ENCODE results near the gene KRTAP19-7.

The KRTAP19-7 gene

GRCh38 chr21:30561264-30561895, at the start of gene KRTAP19-7:
TSS of gene KRTAP19-7 (minus strand) at chr21:30561314. CDS start at chr21:30561289, 25 bp downstream.
- DNase-seq (ENCODE audit: low spot score) = no peak

GRCh38 chr21:30605968-30606367, 44.9 kb upstream of the KRTAP19-7 start:
- no peak for DNase-seq (ENCODE audit: low spot score)

- no peak for DNase-seq (ENCODE audit: low spot score)
Observed at GRCh38 chr21:30600787-30601186, 39.7 kb upstream of the KRTAP19-7 start, which contains the start of gene KRTAP22-1. TSS of gene KRTAP22-1 (plus strand) at chr21:30601087.

DNA sequence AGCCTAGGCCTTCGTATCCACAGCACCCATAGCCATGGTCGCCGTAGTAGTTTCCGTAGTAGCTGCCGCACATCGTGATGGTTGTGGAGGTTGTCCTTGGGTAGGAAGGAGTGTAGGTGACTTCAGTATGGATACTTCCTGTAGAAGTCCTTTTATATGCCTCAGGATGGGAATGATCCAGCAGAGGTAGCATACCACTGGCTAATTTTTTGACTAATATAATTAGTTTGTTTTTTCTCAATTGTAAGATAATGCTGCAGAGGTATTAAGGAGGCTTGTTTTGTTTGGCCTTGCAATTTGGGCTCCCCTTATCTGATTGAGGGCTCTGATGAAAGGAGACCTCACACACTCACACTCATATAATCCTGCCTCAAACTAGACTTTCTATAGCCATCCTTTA, 37.7 kb upstream of the KRTAP19-7 start, which contains the start of gene KRTAP6-2:
KRTAP6-2 (minus strand) TSS at position 101 of the 400 bp plus-strand sequence; CDS start at position 73, 28 bp downstream.
- no peak for DNase-seq (ENCODE audit: low spot score)

DNA sequence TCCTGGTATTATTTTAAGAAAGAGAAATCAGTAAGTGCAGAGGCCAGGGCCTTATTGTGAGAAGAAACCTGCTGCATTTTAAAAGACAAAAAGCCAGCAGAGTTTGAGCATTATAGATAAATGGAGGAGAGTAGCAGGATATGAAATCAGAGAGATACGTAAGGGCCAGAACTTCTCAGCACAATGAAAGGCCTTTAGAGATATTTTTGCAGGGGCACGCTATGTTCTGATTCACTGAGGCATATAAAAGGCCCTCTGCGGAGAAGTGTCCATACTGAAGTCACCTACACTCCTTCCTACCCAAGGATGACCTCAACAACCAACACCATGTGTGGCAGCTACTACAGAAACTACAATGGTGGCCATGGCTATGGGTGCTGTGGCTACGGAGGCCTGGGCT, 31.0 kb upstream of the KRTAP19-7 start, which contains the start of gene KRTAP6-3:
KRTAP6-3 (plus strand) TSS at position 301 of the 400 bp plus-strand sequence; CDS start at position 307, 6 bp downstream.
- no peak for DNase-seq (ENCODE audit: low spot score)

DNA sequence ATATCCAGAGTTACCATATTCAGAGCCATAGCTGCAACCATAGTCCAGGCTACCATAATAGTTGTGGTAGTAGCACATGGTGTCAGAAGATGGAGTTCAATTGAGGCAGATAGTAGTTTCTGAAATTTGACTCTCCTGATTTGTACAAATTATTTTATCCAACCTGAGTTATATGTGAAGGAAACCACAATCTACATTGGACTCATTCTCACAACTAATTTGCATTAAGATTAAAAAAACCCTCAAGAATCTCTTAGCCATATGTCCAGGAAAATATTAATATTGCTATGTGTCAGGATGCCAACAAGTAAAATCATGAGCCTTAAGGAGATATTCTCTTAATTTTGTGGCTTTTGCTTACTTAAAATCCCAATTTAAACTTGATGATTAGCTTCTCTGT, 29.2 kb upstream of the KRTAP19-7 start, which contains the start of gene KRTAP22-2:
KRTAP22-2 (minus strand) TSS at position 101 of the 400 bp plus-strand sequence.
- DNase-seq (ENCODE audit: low spot score) = no peak

DNA sequence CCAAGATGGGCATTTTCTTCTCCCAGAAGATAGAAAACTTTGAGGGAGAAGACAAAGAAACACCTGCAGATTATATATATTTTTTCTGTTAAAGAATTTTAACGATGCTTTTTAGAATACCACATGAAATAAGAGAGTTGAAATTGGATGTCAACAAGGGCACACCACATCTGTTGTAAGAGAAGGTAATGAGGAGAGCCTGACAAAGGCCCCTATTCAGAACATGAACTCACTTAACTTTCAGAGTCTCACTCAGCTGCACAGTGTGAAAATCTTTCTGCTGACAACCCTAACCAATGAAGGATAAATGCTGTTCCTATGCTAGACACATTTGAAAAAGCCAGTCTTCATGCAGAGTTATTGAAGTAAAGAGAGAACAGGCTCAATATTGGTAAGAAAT, 21.8 kb upstream of the KRTAP19-7 start:
- DNase-seq (ENCODE audit: low spot score) = no peak

DNA sequence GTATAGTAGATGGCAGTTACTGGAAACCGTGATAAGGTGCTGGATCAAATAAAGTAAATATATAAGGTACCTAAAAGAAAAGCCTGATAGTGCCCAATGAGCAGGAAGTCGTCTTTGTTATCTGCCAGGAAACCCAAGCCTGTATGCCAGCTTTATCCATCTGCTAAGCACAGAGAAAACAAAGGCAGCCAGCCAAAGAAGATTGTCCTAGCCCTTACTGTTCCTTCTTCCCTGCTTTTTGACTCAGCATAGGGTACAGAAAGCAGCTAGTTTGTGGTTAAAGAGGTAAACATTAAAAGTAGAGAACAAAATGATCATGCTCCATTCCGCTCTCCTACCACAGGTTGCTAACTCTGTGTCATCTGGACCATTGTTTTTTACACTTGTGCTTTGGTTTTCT, 19.0 kb upstream of the KRTAP19-7 start:
- DNase-seq (ENCODE audit: low spot score) = no peak

GRCh38 chr21:30579346-30579745, 18.2 kb upstream of the KRTAP19-7 start:
- no peak for DNase-seq (ENCODE audit: low spot score)

DNA sequence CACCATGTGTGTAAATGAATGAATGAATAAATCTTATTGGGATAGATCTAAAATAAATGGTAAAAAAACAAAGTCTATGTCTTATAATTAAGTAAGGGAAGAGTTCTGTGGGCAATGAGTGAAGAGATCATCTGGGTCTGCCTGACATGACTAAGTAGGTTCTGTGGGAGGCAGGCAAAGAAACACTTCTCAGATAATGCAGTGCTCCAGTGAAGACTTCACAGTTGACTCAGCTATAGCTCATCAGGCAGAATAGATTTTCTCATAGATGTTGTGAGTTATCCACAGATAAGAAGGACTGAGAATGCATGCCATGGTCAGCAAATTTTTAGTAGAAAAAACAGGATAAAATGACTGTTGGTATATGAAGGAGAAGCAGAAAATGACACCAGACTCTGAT, 16.7 kb upstream of the KRTAP19-7 start:
- no peak for DNase-seq (ENCODE audit: low spot score)

- no peak for DNase-seq (ENCODE audit: low spot score)
Observed at GRCh38 chr21:30567617-30568016, 6.5 kb upstream of the KRTAP19-7 start.

DNA sequence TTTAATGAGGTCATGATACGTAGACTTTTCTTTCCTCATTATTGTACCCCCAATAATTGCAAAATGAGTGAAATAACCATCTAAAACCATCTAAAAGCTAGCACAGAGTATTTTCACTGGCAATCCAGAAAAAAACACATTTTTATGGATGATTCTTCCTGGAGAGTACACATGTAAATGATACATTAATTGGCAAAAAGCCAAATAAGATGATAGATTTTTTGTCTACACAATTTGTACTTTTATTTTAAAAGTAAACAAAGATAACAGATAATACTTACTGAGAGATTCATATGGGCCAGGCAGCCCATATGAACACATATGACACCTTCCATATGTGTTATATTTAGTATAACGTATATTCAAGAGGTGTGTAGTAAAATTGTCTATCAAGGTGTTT, 2.5 kb upstream of the KRTAP19-7 start:
- DNase-seq (ENCODE audit: low spot score) = no peak

DNA sequence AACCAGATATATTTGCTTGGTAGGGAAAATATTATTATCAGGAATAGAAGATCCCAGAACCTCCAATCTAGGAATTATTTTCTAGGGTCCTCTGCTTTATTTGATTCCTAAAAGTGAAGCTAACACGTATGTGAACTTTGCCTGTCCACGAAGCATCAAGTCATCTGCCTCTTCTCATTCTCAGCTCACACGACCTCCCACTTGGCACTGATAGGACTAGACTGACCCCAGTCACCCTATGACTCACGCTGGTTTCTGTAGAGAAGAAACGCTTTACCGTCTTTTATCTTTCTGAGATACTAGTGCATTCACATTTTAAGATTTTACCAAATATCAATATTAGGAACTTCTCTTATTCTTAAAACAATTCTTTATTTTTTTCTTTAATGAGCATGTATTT, 2.0 kb upstream of the KRTAP19-7 start:
- DNase-seq (ENCODE audit: low spot score) = no peak

DNA sequence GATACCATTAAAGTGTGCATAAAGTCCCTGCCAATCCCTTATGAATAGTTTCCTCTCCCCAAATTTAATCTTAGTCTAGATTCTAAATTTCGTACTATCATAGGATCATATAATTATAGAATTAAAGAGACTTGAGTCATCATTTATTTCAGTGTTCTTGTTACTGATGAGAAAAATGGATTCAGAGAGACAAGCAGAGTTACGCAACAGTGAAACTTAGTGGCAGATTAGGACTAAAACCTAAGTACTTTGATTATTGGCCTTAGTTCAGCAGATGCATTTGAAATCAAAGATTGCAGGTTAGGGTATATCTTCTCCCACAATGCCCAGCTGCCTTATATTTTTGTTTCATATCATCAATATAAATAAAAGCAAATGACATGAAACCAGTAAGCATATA, 843 bp upstream of the KRTAP19-7 start:
- DNase-seq (ENCODE audit: low spot score) = no peak

GRCh38 chr21:30555095-30555494, 6.0 kb downstream of the KRTAP19-7 start:
- no peak for DNase-seq (ENCODE audit: low spot score)

GRCh38 chr21:30552782-30553181, 8.3 kb downstream of the KRTAP19-7 start:
- no peak for DNase-seq (ENCODE audit: low spot score)

DNA sequence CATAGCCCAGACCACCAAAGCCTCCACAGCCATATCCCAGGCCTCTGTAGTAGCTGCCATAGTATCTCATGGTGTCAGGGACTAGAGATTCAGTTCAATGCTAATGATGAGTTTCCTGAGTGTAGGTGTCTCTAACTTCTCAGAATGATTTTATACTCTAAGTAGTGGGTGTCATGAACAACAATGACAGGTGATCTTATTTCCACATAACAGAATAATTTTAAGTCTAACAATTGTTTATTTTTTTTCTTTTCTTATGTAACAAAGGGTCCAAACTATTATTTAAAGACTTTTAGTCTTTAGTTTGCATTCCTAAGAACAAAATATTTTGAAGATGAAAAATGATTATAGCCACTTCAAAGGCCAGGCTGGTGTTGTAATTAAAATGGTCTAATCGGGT, 19.4 kb downstream of the KRTAP19-7 start, which contains the start of gene KRTAP19-6:
KRTAP19-6 (minus strand) TSS at position 101 of the 400 bp plus-strand sequence; CDS start at position 70, 31 bp downstream.
- no peak for DNase-seq (ENCODE audit: low spot score)

- no peak for DNase-seq (ENCODE audit: low spot score)
Observed at GRCh38 chr21:30518876-30519275, 42.2 kb downstream of the KRTAP19-7 start.

DNA sequence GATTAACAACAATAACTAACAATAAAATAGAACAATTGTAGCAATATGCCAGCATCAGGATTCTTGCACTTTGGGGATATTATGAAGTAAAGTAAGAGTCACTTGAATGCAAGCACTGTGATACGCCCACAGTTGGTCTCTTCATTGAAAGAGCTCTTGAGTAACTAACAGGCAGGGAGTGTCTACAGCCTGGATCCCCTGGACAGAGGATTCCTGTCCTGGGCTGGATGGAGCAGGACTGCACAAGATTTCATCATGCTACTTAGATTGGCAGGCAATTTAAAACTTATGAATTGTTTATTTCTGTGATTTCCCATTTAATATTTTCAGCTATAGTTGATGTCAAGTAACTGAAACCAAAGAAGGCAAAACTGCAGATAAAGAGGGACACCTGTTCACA, 45.4 kb downstream of the KRTAP19-7 start:
- no peak for DNase-seq (ENCODE audit: low spot score)

Measured in CD4-positive, alpha-beta T cell treated with Interleukin-15 for 4 hours (primary cell).